Glomerular endothelial cell (primary cell): ENCODE measurements around the gene VARS1. TPM values are rescaled to one million over a fixed set of nuclear protein-coding genes. Genes with fewer than 3 reads are reported as not detected.
A peak's percentile ranks its signal among the peaks of the same experiment; 100 is the strongest.
"Not testable (repeated sequence)": the region's sequence is repeated elsewhere in the genome, so short reads cannot be mapped to it uniquely, and the experiment has no call there.

Source experiments
- DNase-seq: peaks from one replicate; pipeline ENCODE4 v3.0.0-alpha.2; 2011; ENCODE audit warnings: low read depth, low spot score; ENCODE audit errors: extremely low read depth
- total RNA-seq: library from RNA; depleted of rRNA; stranded (reverse); fragments of >200 nt; gene quantifications from 2 replicates; pipeline ENCODE4 v1.2.3, GENCODE V29; 2015

Gene VARS1
- 90.9 and 105 TPM in 2 replicates for total RNA-seq

DNA sequence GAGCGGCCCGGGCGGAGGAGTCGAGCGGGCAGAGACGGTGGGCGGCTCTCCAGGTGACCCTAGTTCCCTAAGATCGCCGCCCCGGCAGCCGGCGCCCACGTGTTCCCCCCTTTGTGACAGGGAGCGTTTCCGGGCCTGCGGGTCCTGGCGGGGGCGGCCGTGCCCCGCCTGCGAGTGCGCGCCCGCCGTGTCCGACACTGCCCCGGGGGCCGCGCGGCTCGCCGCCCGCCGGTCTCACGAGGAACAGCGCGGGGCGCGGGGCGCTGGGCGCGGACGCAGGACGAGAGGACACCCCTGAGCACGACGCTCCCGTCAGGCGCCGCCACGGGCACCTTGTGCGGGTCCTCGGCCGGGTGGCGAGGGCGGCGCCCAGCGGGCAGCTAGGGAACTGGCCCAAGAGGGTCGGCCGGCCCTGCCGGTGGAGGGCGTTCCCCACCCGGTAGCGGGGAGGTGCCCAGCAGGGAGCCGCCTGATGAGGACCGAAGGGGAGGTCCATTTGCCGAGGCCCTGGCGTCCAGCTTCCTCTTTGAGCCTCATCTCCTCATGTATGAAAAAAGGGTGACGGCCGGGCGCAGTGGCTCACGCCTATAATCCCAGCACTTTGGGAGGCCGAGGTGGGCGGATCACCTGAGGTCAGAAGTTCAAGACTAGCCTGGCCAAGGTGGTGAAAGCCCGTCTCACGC lies at the start of gene VARS1:
TSS of gene VARS1 (minus strand) at position 137 of the 683 bp plus-strand sequence. CDS start 535 bp downstream, outside the sequence.
- DNase-seq = no peak

DNA sequence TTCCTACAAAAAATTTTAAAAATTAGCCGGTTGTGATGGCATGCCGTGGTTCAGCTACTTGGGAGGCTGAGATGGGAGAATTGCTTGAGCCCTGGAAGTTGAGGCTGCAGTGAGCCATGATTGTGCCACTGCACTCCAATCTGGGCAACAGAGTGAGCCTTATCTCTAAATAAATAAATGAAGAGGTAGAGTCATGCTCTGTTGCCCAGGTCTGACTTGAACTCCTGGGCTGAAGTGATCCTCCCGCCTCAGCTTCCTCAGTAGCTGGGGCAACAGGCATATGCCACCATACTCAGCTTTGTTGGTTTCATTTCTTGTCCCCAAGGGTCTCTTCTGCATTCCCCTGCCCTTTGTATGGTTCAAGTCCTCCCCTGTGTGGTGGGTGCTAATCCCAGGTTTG lies 49.0 kb upstream of the VARS1 start:
- DNase-seq = no peak

DNA sequence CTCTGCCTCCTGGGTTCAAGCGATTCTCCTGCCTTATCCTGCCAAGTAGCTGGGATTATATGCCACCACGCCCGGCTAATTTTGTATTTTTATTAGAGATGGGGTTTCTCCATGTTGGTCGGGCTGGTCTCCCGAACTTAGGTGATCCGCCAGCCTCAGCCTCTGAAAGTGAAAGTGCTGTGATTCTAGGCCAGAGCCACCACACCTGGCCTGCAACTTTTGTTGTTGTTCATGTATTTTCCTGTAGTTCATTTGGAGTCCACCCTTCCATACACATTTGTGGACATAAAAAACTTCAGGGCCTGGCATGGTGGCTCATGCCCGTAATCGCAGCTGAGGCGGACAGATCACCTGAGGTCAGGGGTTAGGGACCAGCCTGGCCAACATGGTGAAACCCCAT lies 46.5 kb upstream of the VARS1 start:
- DNase-seq = no peak

- not testable (repeated sequence) for DNase-seq
Measured at GRCh38 chr6:31839779-31840126, 44.2 kb upstream of the VARS1 start.

GRCh38 chr6:31838968-31839367 lies 43.4 kb upstream of the VARS1 start:
- no peak for DNase-seq

GRCh38 chr6:31838114-31838553 lies 42.6 kb upstream of the VARS1 start:
- not testable (repeated sequence) for DNase-seq

- DNase-seq = no peak
Measured at GRCh38 chr6:31837369-31838113, 42.0 kb upstream of the VARS1 start.

- DNase-seq = no peak
Measured at GRCh38 chr6:31836474-31837368, 41.2 kb upstream of the VARS1 start.

GRCh38 chr6:31836047-31836473 lies 40.5 kb upstream of the VARS1 start:
- no peak for DNase-seq

DNA sequence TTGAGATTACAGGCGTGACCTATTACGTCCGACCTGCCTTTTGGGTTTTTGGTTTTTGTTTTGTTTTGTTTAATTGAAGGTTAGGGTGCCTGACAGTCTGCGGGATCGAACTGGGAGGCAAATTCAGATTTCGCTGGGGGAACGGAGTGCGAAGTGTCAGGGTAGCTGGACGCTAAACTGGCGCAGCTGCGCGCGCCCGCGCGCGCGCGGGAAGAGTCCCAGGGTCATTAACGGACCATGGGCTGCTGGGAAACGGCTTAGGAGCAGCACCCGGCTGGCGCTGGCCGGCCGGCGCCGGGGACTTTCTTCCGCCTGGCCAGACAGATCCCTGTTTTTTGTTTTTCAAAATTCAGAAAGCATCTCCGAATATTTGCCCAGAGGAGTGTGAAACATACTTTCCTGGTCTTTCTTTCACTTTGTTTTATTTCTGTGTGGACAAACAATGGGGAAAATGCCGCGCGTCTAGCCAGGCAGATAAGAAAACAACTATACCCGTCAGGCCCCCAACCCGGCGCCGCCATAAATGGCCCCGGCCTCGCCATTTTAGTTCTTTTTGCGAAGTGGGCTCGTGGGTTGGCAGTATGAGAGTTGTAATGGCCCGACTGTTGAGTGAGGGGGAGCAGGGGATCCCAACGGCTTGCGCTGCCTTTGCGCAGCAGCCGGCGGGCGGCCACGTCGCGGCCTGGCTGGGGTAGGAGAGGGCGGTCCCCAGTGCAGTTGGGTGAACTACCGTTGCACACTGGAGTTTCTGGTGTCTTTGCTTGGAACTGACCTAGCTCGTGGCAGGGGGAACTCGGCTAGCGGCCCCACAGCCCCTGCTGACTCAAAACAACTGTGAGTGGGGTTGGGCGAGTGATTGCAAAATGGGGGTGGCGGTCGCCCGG lies 39.1 kb upstream of the VARS1 start:
- DNase-seq = peak; percentile 64

- DNase-seq = no peak
Measured at GRCh38 chr6:31831350-31832215, 36.0 kb upstream of the VARS1 start.

DNA sequence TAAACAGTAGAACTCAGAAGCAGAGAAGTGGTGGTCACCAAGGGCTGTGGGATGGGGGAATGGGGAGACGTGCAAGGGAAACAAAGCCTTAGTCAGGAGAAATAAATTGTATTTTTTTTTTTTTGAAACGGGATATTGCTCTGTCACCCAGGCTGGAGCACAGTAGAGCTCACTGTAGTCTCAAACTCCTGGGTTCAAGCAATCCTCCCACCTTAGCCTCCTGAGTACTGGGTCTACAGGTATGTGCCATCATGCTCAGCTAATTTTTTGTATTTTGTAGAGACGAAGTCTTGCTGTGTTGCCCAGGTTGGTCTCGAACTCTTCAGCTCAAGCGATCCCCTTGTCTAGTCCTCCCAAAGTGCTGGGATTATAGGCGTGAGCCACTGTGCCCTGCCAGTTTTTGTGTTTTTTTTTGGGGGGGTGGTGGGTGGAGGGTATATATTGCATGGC lies 35.4 kb upstream of the VARS1 start:
- DNase-seq = no peak

DNA sequence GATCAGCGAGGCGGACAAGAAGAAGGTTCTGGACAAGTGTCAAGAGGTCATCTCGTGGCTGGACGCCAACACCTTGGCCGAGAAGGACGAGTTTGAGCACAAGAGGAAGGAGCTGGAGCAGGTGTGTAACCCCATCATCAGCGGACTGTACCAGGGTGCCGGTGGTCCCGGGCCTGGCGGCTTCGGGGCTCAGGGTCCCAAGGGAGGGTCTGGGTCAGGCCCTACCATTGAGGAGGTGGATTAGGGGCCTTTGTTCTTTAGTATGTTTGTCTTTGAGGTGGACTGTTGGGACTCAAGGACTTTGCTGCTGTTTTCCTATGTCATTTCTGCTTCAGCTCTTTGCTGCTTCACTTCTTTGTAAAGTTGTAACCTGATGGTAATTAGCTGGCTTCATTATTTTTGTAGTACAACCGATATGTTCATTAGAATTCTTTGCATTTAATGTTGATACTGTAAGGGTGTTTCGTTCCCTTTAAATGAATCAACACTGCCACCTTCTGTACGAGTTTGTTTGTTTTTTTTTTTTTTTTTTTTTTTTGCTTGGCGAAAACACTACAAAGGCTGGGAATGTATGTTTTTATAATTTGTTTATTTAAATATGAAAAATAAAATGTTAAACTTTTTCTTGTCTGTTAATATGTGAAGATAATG lies 34.2 kb upstream of the VARS1 start:
- no peak for DNase-seq

GRCh38 chr6:31827286-31828079 lies 31.9 kb upstream of the VARS1 start, which contains the start of gene HSPA1B:
Gene HSPA1B, plus strand, starts transcription at chr6:31827738. Its CDS starts 213 bp downstream, at chr6:31827951.
- DNase-seq = peak; percentile 97

DNA sequence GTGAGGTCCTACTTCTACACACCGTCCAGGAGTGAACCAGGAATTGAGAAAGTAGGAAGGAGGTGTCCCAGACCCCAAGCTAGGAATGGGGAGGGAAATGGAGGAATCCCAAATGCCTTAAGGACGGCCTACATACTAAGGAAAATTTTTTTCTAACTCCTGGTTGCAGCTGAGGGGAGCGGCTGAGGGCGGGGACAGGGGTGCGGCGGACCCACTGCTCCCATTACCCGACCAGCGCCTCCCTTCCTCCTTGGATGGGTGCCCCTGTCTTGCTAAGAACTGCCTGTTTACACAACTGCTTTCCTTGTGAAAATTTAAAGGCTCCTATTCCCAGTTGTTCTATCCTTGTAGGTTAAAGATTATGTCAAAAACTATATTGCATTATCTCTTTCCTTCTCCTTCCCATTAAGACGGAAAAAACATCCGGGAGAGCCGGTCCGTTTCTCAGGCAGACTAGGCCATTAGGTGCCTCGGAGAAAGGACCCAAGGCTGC lies 31.3 kb upstream of the VARS1 start:
- DNase-seq = no peak

- DNase-seq = no peak
Measured at GRCh38 chr6:31825553-31825952, 30.0 kb upstream of the VARS1 start.

DNA sequence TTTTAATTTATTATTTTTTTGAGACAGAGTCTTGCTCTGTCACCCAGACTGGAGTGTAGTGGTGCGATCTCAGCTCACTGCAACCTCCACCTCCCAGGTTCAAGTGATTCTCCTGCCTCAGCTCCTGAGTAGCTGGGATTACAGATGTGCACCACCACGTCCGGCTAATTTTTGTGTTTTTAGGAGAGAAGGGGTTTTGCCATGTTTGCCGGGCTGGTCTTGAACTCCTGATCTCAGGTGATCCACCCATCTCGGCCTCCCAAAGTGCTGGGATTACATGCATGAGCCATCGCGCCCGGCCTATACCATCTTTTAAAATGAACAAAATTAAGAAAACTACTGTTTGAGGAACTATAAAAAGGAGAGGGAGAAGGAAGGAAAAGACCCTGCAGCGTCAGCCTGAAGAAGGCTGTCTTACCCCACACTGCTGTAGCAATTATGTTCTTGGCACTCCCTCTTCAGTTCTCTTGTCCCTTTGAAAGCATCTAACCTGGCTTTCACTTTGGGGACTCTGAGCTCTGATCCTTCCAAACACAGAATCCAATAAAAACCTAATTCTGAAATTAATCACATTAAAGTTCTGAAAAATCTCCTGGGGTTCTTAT lies 28.1 kb upstream of the VARS1 start:
- not testable (repeated sequence) for DNase-seq
